IPS DF 4.7 (cell line): Measurements from ENCODE around the gene CLCC1.
"Not testable (repeated sequence)": the region's sequence is repeated elsewhere in the genome, so short reads cannot be mapped to it uniquely, and the experiment has no call there.

ENCODE experiments used
- DNase-seq: peaks from one replicate; pipeline ENCODE4 v3.0.0-alpha.2; 2013; ENCODE audit warnings: low spot score; ENCODE audit errors: extremely low read depth

Gene CLCC1

GRCh38 chr1:108963052-108963686 is at the start of gene CLCC1:
Gene CLCC1, minus strand, starts transcription at chr1:108963484. Its CDS starts 13,047 bp downstream, at chr1:108950437.
- DNase-seq = peak; percentile 41

GRCh38 chr1:109011335-109011734 is 48.1 kb upstream of the CLCC1 start:
- DNase-seq = no peak

GRCh38 chr1:108996622-108997021 is 33.3 kb upstream of the CLCC1 start:
- DNase-seq = not testable (repeated sequence)

- DNase-seq = no peak
These were observed 19.8 kb upstream of the CLCC1 start for GRCh38 chr1:108983114-108983513.

- DNase-seq = no peak
These were observed 13.4 kb upstream of the CLCC1 start for GRCh38 chr1:108976658-108977057.

GRCh38 chr1:108972951-108973350 is 9.7 kb upstream of the CLCC1 start:
- DNase-seq = no peak

GRCh38 chr1:108969346-108969745 is 6.1 kb upstream of the CLCC1 start:
- no peak for DNase-seq

GRCh38 chr1:108962681-108963051 is 618 bp downstream of the CLCC1 start:
- no peak for DNase-seq

- no peak for DNase-seq
These were observed 1.4 kb downstream of the CLCC1 start for GRCh38 chr1:108961752-108962486.

GRCh38 chr1:108961198-108961597 is 2.1 kb downstream of the CLCC1 start:
- no peak for DNase-seq

- DNase-seq = no peak
These were observed 2.6 kb downstream of the CLCC1 start for GRCh38 chr1:108960719-108961118.

- DNase-seq = no peak
These were observed 5.4 kb downstream of the CLCC1 start for GRCh38 chr1:108957888-108958287.

- DNase-seq = no peak
These were observed 7.4 kb downstream of the CLCC1 start for GRCh38 chr1:108955881-108956280.

- no peak for DNase-seq
These were observed 8.2 kb downstream of the CLCC1 start for GRCh38 chr1:108955111-108955510.

GRCh38 chr1:108953452-108953851 is 9.8 kb downstream of the CLCC1 start:
- DNase-seq = no peak

- no peak for DNase-seq
These were observed 12.0 kb downstream of the CLCC1 start for GRCh38 chr1:108951242-108951641.

GRCh38 chr1:108949044-108949443 is 14.2 kb downstream of the CLCC1 start:
- DNase-seq = no peak

- DNase-seq = peak; percentile 30
These were observed 15.3 kb downstream of the CLCC1 start for GRCh38 chr1:108947871-108948525.

GRCh38 chr1:108936170-108936569 is 27.1 kb downstream of the CLCC1 start:
- no peak for DNase-seq

- DNase-seq = no peak
These were observed 29.3 kb downstream of the CLCC1 start for GRCh38 chr1:108933944-108934343.

GRCh38 chr1:108927565-108927964 is 35.7 kb downstream of the CLCC1 start:
- DNase-seq = not testable (repeated sequence)

GRCh38 chr1:108925920-108926319 is 37.4 kb downstream of the CLCC1 start:
- DNase-seq = no peak

GRCh38 chr1:108916788-108917187 is 46.5 kb downstream of the CLCC1 start:
- DNase-seq = no peak
